Lower leg skin (tissue), 4 donors: Measurements from ENCODE around the gene SLC15A3. TPM values are rescaled to one million over a fixed set of nuclear protein-coding genes. Genes with fewer than 3 reads are reported as not detected.
"Not testable (repeated sequence)": the region's sequence is repeated elsewhere in the genome, so short reads cannot be mapped to it uniquely, and the experiment has no call there.

Experiments used
- DNase-seq, 2 donors: peaks; one replicate each; pipeline ENCODE4 v3.0.0-alpha.2; 2019; ENCODE audit warnings: low spot score in 2 of 2
- H3K4me3 ChIP-seq: fragments of 200-600 bp; sonication (generic); 2 replicates; pipeline ENCODE4 v1.5.1; 2017; ENCODE audit warnings: mild to moderate bottlenecking, low read depth; ENCODE audit not compliant: poor library complexity, severe bottlenecking
- CTCF ChIP-seq, 3 donors: fragments of 450-650 bp; IDR thresholded peaks; one replicate each; pipeline ENCODE4 v1.5.1; 2016; ENCODE audit warnings: antibody characterized with exemption in 3 of 3, mild to moderate bottlenecking in 3 of 3, moderate library complexity in 2 of 3
- POLR2A ChIP-seq, 2 donors: fragments of 450-650 bp; IDR thresholded peaks; one replicate each; pipeline ENCODE4 v1.6.1; 2016 to 2017; ENCODE audit warnings: antibody characterized with exemption in 2 of 2, mild to moderate bottlenecking in 1 of 2, moderate library complexity in 1 of 2
- WGBS, 2 donors: methylation state at CpG; one replicate each; pipeline ENCODE4 v1.1.5; 2018; 5-methylcytosine and 5-hydroxymethylcytosine counted together
- intact Hi-C: fragments of 100-400 bp; cut with DNase I; formaldehyde crosslinking; loops from one replicate; pipeline ENCODE4 v1.15.0; 2023; ENCODE audit warnings: low total_unique reads
- total RNA-seq, 4 donors: library from RNA; depleted of rRNA; stranded (reverse); fragments of >200 nt; gene quantifications; one replicate each; pipeline ENCODE4 v1.1.0, GENCODE V29; 2016

The SLC15A3 gene
- total RNA-seq, 4 donors from 2014 or later: 4.4 to 7.4 (median 5.4) TPM

GRCh38 chr11:60981515-60981914 lies 29.5 kb upstream of the SLC15A3 start:
- 91 to 94% methylated on average over 11 of the region's 12 CpGs for WGBS, 2 donors
- no peak for DNase-seq
- TF ChIP-seq CTCF (IDR thresholded peaks at IDR 0.05) (no peak), POLR2A (IDR thresholded peaks at IDR 0.05) (no peak)

GRCh38 chr11:60978546-60979380 lies 26.8 kb upstream of the SLC15A3 start:
- no peak overlapping the region for H3K4me3 ChIP-seq
- intact Hi-C loops: no loop called here
- TF ChIP-seq CTCF (IDR thresholded peaks at IDR 0.05) (no peak), POLR2A (IDR thresholded peaks at IDR 0.05) (no peak)
- DNase-seq: no peak
- WGBS, 2 donors: 66% methylated on average over 10 of the region's 10 CpGs

More at GRCh38 chr11:60981515-60981914, 29.5 kb upstream of the SLC15A3 start:
- no peak overlapping the region for H3K4me3 ChIP-seq
- intact Hi-C loops: no loop called here

- intact Hi-C loops: no loop called here
- no peak overlapping the region for H3K4me3 ChIP-seq
- TF ChIP-seq POLR2A (IDR thresholded peaks at IDR 0.05) (no peak), CTCF (IDR thresholded peaks at IDR 0.05) (no peak)
- DNase-seq: no peak
These were observed 25.9 kb upstream of the SLC15A3 start for GRCh38 chr11:60977836-60978235.

- no peak for DNase-seq
These were observed 25.2 kb upstream of the SLC15A3 start for GRCh38 chr11:60977224-60977623.

GRCh38 chr11:60974726-60975125 lies 22.8 kb upstream of the SLC15A3 start:
- TF ChIP-seq CTCF (IDR thresholded peaks at IDR 0.05) (no peak), POLR2A (IDR thresholded peaks at IDR 0.05) (no peak)
- WGBS, 2 donors: 81 to 88% methylated on average over 6 of the region's 6 CpGs
- intact Hi-C loops: no loop called here

More at GRCh38 chr11:60977224-60977623, 25.2 kb upstream of the SLC15A3 start:
- TF ChIP-seq CTCF (IDR thresholded peaks at IDR 0.05): no peak
- TF ChIP-seq POLR2A (IDR thresholded peaks at IDR 0.05): no peak
- intact Hi-C loops: no loop called here
- H3K4me3 ChIP-seq: no peak overlapping the region
- 94 to 98% methylated on average over 4 of the region's 4 CpGs for WGBS, 2 donors

GRCh38 chr11:60974316-60974715 lies 22.3 kb upstream of the SLC15A3 start:
- intact Hi-C loops, DNase-seq, H3K4me3 ChIP-seq: not testable (repeated sequence)
- 85 to 88% methylated on average over 13 of the region's 13 CpGs for WGBS, 2 donors

More at GRCh38 chr11:60974726-60975125, 22.8 kb upstream of the SLC15A3 start:
- H3K4me3 ChIP-seq: no peak overlapping the region
- no peak for DNase-seq
